IPS-15b (cell line): ENCODE measurements around the gene MAML3.

Experiments
- H3K27me3 ChIP-seq: one replicate; pipeline ENCODE4 v1.6.1; 2013; ENCODE audit warnings: low read length; ENCODE audit not compliant: control insufficient read depth, insufficient read depth
- H3K36me3 ChIP-seq: one replicate; pipeline ENCODE4 v1.6.1; 2013; ENCODE audit warnings: low read length; ENCODE audit not compliant: control insufficient read depth, insufficient read depth
- H3K4me1 ChIP-seq: one replicate; pipeline ENCODE4 v1.6.1; 2013; ENCODE audit warnings: mild to moderate bottlenecking, low read length; ENCODE audit not compliant: control insufficient read depth, insufficient read depth
- H3K4me3 ChIP-seq: one replicate; pipeline ENCODE4 v1.5.1; 2013; ENCODE audit warnings: low read depth, low read length
- H3K9ac ChIP-seq: one replicate; pipeline ENCODE4 v1.6.1; 2013; ENCODE audit warnings: low read depth, mild to moderate bottlenecking, low read length
- H3K9me3 ChIP-seq: one replicate; pipeline ENCODE4 v1.6.1; 2013; ENCODE audit warnings: mild to moderate bottlenecking, low read length; ENCODE audit not compliant: control insufficient read depth, insufficient read depth

MAML3 gene

GRCh38 chr4:140153419-140153717, 616 bp downstream of the MAML3 start:
- no peaks in the 10 kb centered on the region for H3K27me3 ChIP-seq
- H3K9ac ChIP-seq, result no peak overlapping the region
- H3K4me3 ChIP-seq, result peak overlapping the region; percentile 81
- H3K4me1 ChIP-seq, result peaks cover 4% of the 10 kb centered on the region
- H3K9me3 ChIP-seq, result no peaks in the 10 kb centered on the region
- H3K36me3 ChIP-seq, result no peaks in the 10 kb centered on the region

GRCh38 chr4:140152751-140153418, 1.1 kb downstream of the MAML3 start:
- Histone ChIP-seq H3K4me1 (peaks cover 4% of the 10 kb centered on the region), H3K27me3 (no peaks in the 10 kb centered on the region), H3K36me3 (no peaks in the 10 kb centered on the region), H3K9ac (no peak overlapping the region), H3K4me3 (peak overlapping the region; percentile 81), H3K9me3 (no peaks in the 10 kb centered on the region)

GRCh38 chr4:140152013-140152703, 1.8 kb downstream of the MAML3 start:
- H3K9ac ChIP-seq, result no peak overlapping the region
- peak overlapping the region; percentile 81 for H3K4me3 ChIP-seq
- no peaks in the 10 kb centered on the region for H3K27me3 ChIP-seq
- H3K9me3 ChIP-seq, result no peaks in the 10 kb centered on the region
- no peaks in the 10 kb centered on the region for H3K36me3 ChIP-seq
- peaks cover 10% of the 10 kb centered on the region for H3K4me1 ChIP-seq

- Histone ChIP-seq H3K27me3 (no peaks in the 10 kb centered on the region), H3K36me3 (no peaks in the 10 kb centered on the region), H3K9ac (no peak overlapping the region), H3K9me3 (no peaks in the 10 kb centered on the region), H3K4me1 (peaks cover 12% of the 10 kb centered on the region), H3K4me3 (peak overlapping the region; percentile 81)
These were observed 2.3 kb downstream of the MAML3 start for GRCh38 chr4:140151699-140152012.

DNA sequence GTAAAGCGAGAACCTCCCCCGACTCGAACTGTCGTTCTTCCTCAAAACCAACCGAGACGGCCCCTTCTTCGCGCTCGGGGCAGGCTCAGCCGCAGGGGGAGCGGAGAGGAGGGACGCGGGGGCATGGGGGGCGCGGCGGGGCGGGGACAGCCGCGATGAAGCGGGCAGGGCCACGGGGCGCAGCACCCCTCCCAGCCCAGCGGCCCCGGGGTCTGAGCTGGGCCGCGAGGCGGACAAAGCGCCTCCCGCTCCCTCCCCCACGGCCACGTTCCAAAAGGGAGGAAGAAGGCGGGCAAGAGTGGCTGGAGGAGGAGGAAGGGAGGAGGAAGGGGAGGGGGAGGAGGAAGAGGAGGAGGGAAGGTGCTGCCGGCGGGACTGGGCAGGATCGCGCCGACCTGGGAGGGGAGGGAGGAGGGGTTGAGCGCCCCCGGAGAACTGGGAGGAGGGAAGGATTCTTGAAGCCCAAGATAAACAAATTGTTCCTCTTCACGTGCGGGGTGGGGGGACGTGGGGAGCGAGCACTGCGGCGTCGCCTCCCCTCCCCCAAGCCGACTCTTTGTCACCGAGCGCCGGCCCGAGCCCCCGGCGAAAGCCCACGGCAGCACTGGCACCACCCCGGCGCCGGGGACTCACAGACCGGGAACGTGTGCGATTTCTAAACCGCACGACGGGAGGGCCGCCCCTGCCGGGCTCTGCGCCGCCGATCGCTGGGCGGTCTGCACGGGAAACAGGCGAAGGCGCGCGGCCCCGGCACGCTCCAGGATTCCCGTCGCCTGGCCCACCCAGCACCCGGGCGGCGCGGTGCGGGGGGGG, 2.9 kb downstream of the MAML3 start:
- Histone ChIP-seq H3K27me3 (no peaks in the 10 kb centered on the region), H3K4me1 (peaks cover 12% of the 10 kb centered on the region), H3K9me3 (no peaks in the 10 kb centered on the region), H3K36me3 (no peaks in the 10 kb centered on the region), H3K4me3 (peak overlapping the region; percentile 81), H3K9ac (no peak overlapping the region)

DNA sequence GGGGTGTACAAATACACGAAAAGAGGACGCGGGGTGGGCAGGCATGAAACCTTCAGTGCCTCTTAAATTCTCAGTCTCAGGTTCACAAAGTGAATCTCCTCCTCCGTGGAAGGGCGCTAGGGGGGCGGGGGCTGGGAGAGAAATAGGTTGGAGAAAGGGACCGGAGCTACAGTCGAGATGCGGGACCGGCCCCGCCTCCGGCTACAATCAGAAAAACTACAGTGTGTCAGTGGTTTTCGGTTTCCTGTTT, 3.4 kb downstream of the MAML3 start:
- H3K4me1 ChIP-seq, result peaks cover 12% of the 10 kb centered on the region
- H3K9ac ChIP-seq, result peak overlapping the region; percentile 57
- H3K36me3 ChIP-seq, result no peaks in the 10 kb centered on the region
- no peaks in the 10 kb centered on the region for H3K9me3 ChIP-seq
- peak overlapping the region; percentile 81 for H3K4me3 ChIP-seq
- no peaks in the 10 kb centered on the region for H3K27me3 ChIP-seq

DNA sequence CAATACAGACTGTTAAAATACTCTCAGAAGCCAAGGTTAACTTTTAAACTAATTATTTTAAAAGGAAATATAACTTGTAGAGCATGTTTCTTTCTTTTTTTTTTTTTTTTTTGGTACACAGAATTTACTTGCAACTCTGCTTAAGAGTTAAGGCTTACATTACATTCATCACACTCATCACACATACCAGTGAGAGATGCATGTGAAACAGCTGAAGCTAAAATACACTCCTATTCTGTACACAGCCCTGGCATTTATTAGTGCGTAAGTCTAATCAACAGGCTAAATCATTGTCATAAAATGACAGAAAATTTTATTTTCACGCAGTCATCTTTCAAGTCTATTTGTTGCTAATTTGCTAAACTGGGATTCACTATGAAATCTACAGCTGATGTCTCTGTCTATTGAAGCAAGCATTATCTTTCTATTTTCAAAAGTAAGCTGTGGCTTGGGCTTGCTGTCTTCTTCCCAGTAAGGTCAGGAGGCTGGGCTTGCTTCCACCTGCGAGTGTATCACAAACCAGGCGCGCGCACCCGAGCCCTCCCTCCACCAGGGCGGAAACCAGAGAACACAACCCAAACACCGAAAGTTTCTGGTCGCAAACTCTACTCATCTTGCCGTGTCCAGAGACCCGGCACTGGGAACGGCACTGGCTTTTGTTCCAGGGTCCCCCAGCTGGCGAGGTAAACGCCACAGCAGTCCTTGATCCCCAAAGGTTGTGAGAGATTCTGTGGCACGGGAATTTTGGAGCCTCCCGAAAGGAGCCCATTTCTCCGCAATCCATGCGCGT, 3.9 kb downstream of the MAML3 start:
- Histone ChIP-seq H3K36me3 (no peaks in the 10 kb centered on the region), H3K4me1 (peaks cover 14% of the 10 kb centered on the region), H3K9ac (peak overlapping the region; percentile 57), H3K9me3 (no peaks in the 10 kb centered on the region), H3K27me3 (no peaks in the 10 kb centered on the region), H3K4me3 (peak overlapping the region; percentile 81)

- Histone ChIP-seq H3K4me1 (peaks cover 11% of the 10 kb centered on the region), H3K36me3 (no peaks in the 10 kb centered on the region), H3K4me3 (no peak overlapping the region), H3K9me3 (no peaks in the 10 kb centered on the region), H3K27me3 (no peaks in the 10 kb centered on the region), H3K9ac (no peak overlapping the region)
These were observed 9.9 kb downstream of the MAML3 start for GRCh38 chr4:140144050-140144449.

DNA sequence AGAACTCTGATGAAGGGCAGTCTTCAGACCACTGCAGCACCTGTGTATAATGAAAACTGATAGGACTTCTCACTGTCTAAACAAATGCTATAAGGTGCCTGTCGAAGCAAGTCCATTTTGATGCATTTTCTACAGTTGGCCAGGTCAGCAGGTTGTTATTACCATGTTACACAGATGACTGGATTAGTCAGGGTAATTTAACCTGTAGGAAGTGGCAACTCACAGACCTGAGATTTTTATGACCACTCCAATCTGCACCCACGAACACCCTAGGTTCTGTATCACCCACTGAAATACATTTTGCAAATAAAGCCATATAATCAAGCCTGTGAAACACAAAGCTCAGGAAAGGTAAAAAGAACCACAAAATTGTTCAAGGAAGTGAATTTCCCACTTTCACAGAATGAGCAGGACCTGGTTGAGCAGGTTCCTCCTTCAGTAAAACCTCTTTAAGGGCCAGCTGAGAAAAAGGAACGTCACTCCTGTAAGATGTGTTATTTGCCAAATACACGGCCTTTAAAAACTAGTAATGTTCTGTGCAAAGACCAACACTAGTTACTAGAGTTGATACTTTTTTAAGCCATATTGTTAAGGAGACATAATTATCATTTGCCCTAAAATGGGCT, 12.7 kb downstream of the MAML3 start:
- Histone ChIP-seq H3K4me3 (no peak overlapping the region), H3K4me1 (peaks cover 9% of the 10 kb centered on the region), H3K36me3 (no peaks in the 10 kb centered on the region), H3K27me3 (no peaks in the 10 kb centered on the region), H3K9ac (no peak overlapping the region), H3K9me3 (no peaks in the 10 kb centered on the region)

- no peaks in the 10 kb centered on the region for H3K36me3 ChIP-seq
- H3K4me1 ChIP-seq, result peaks cover 9% of the 10 kb centered on the region
- no peak overlapping the region for H3K4me3 ChIP-seq
- no peaks in the 10 kb centered on the region for H3K27me3 ChIP-seq
- H3K9ac ChIP-seq, result no peak overlapping the region
- H3K9me3 ChIP-seq, result no peaks in the 10 kb centered on the region
These were observed 13.4 kb downstream of the MAML3 start for GRCh38 chr4:140140566-140140965.

- no peaks in the 10 kb centered on the region for H3K9me3 ChIP-seq
- H3K9ac ChIP-seq, result no peak overlapping the region
- H3K4me3 ChIP-seq, result no peak overlapping the region
- no peaks in the 10 kb centered on the region for H3K27me3 ChIP-seq
- H3K36me3 ChIP-seq, result no peaks in the 10 kb centered on the region
- peaks cover 16% of the 10 kb centered on the region for H3K4me1 ChIP-seq
These were observed 15.6 kb downstream of the MAML3 start for GRCh38 chr4:140138428-140138827.
